Upper lobe of left lung (tissue), 4 donors: ENCODE results near the gene ABHD8.

Experiments
- POLR2A ChIP-seq, 4 donors: fragments of 450-650 bp; IDR thresholded peaks; one replicate each; pipeline ENCODE4 v1.5.1; 2016 to 2017; ENCODE audit warnings: antibody characterized with exemption in 4 of 4, mild to moderate bottlenecking in 2 of 4
- TF ChIP-seq, protein P1 (sequence below), 6 experiments: fragments of 450-650 bp in 4 of 6; fragments of 200-600 bp in 2 of 6; sonication (generic) in 2 of 6; IDR thresholded peaks; one replicate each; pipeline ENCODE4 v1.5.1; 2016 to 2019; ENCODE audit warnings: antibody characterized with exemption in 6 of 6

DNA sequence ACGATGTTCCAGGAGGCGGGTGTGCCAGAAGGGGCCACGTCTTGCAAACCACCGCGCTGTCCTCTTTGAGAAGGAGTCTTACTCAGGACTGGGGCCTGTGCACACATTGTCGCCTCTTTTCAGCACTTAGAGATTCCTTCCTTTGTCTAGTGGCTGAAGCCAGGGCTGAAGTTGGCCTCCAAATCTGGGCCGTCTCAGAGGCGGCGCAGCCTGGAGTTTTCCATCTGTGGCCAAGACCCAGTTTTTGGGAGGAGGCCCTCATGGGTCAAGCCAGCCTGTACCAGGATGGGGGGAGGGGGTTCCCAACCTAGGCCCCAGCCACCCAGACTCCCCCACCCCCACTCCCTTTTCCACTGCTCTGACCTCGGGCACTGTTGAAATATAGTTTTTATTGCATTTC, 19.6 kb upstream of the ABHD8 start:
- TF ChIP-seq, protein P1, sequence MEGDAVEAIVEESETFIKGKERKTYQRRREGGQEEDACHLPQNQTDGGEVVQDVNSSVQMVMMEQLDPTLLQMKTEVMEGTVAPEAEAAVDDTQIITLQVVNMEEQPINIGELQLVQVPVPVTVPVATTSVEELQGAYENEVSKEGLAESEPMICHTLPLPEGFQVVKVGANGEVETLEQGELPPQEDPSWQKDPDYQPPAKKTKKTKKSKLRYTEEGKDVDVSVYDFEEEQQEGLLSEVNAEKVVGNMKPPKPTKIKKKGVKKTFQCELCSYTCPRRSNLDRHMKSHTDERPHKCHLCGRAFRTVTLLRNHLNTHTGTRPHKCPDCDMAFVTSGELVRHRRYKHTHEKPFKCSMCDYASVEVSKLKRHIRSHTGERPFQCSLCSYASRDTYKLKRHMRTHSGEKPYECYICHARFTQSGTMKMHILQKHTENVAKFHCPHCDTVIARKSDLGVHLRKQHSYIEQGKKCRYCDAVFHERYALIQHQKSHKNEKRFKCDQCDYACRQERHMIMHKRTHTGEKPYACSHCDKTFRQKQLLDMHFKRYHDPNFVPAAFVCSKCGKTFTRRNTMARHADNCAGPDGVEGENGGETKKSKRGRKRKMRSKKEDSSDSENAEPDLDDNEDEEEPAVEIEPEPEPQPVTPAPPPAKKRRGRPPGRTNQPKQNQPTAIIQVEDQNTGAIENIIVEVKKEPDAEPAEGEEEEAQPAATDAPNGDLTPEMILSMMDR (IDR thresholded peaks at IDR 0.05), result no peak
- no peak for TF ChIP-seq POLR2A (IDR thresholded peaks at IDR 0.05)
